ENCODE measurements around the gene DOCK2. TPM values are rescaled to one million over a fixed set of nuclear protein-coding genes. Genes with fewer than 3 reads are reported as not detected.
A peak's percentile ranks its signal among the peaks of the same experiment; 100 is the strongest.

Gene DOCK2
- total RNA-seq, 1 experiment from 2014 or later = 0.26 TPM

DNA sequence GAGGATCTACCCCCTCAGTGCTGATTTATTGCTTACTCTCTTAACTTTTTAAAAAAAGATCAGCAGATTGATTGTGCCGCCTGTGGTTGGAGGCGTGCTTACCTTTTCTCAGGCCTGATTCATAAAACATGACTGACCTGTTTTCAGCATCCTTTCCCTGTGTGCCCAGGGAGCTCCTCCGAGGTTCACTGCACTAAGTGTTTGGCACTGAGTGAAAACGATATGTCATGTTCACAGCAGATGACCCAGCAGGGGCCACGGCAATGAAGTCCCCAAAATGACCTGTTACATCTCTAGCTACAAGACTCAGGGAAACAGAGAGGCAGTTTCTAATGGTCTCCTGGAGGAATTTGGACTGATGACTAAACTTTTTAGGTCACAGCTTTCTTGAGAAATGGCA is 273.3 kb downstream of the DOCK2 start:
- no peak overlapping the region for H3K4me3 ChIP-seq (ENCODE audit: low read length)
- no TSS peak for BruUV-seq (replicated peaks)
- H3K9ac ChIP-seq (ENCODE audit: low read length) = no peak overlapping the region
- H4K20me1 ChIP-seq (ENCODE audit: low read length) = no peaks in the 10 kb centered on the region
- H3F3A ChIP-seq (ENCODE audit: low read length, unreplicated experiment) = no peaks in the 10 kb centered on the region
- CTCF ChIA-PET = no interaction called here
- DNase-seq (peak; percentile 12), ATAC-seq (no peak)
- no peak overlapping the region for H3K27ac ChIP-seq (ENCODE audit: low read length)
- intact Hi-C loops (cut with micrococcal nuclease) = loop anchor here (5.0 to 10.0 kb wide), 2 partner anchors 164 to 208 kb away; no protein-coding TSS in a partner anchor
- H3K79me2 ChIP-seq (ENCODE audit: low read length) = no peaks in the 10 kb centered on the region
- H3K9me2 ChIP-seq (replicated peaks; ENCODE audit: low read length) = no peaks in the 10 kb centered on the region
- H3K36me3 ChIP-seq (ENCODE audit: low read depth, low read length) = no peaks in the 10 kb centered on the region
- H3K27me3 ChIP-seq (ENCODE audit: low read length) = no peaks in the 10 kb centered on the region
- H3K9me3 ChIP-seq (ENCODE audit: low read length) = no peaks in the 10 kb centered on the region
- H3K4me1 ChIP-seq (ENCODE audit: insufficient read depth, low read length) = no peaks in the 10 kb centered on the region
- no peak overlapping the region for H3K4me2 ChIP-seq (ENCODE audit: low read length)
- TF ChIP-seq CTCF (conservative IDR thresholded peaks at IDR 0.05; ENCODE audit: low read depth, low read length) = no peak
- TF ChIP-seq EZH2phosphoT487 (IDR thresholded peaks at IDR 0.05; ENCODE audit: borderline replicate concordance, low read length) = no peak
- no peak for TF ChIP-seq EZH2 (IDR thresholded peaks at IDR 0.05; ENCODE audit: low read length, unreplicated experiment)
- H2AFZ ChIP-seq (ENCODE audit: low read length) = no peak overlapping the region
- POLR2A ChIA-PET (ENCODE audit: unreplicated experiment) = no interaction called here

DNA sequence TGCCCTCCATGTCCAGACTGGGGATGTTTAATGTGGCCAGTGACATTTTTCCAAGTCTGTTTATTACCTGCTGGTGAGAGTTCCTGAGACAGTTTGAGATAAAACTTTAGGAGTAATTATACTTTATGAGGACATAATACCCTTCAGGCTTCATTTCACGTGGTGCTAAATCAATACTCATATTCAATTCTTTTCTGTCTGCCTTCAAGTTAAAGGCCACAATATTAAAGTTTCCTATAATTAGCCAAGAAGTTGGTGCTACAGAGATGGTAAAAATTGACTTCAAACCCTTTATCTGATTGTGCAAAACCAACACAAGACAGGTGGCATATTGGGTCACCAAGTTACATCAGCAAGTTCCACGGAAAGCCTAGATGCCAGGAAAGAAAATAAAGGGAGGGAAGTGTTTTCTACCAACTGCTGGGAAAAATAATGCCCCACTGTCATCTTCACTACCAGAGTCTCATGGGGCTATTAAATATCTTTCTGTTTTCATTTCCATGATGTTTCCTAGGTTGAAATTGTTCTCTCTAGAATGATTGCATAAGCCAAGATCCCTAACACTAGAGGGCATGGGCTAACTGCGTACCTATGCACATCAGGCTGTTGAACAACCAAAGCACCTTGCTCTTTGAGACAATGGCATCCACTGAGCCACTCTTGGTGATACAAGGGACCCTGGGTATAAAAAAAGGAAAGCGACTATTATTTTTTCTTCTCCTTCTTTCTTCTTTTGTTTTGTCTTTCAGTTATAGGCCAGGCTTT is 274.6 kb downstream of the DOCK2 start:
- Histone ChIP-seq H3K4me2 (ENCODE audit: low read length) (no peak overlapping the region), H3K27me3 (ENCODE audit: low read length) (no peaks in the 10 kb centered on the region), H3F3A (ENCODE audit: low read length, unreplicated experiment) (no peaks in the 10 kb centered on the region), H3K79me2 (ENCODE audit: low read length) (no peaks in the 10 kb centered on the region), H3K36me3 (ENCODE audit: low read depth, low read length) (no peaks in the 10 kb centered on the region), H3K9ac (ENCODE audit: low read length) (no peak overlapping the region), H2AFZ (ENCODE audit: low read length) (no peak overlapping the region), H3K27ac (ENCODE audit: low read length) (no peak overlapping the region), H4K20me1 (ENCODE audit: low read length) (no peaks in the 10 kb centered on the region), H3K9me2 (replicated peaks; ENCODE audit: low read length) (no peaks in the 10 kb centered on the region), H3K4me3 (ENCODE audit: low read length) (no peak overlapping the region), H3K9me3 (ENCODE audit: low read length) (no peaks in the 10 kb centered on the region), H3K4me1 (ENCODE audit: insufficient read depth, low read length) (peaks cover under 1% of the 10 kb centered on the region; the same call in 1 of the 2 replicates)
- TF ChIP-seq CTCF (conservative IDR thresholded peaks at IDR 0.05; ENCODE audit: low read depth, low read length) (peak; percentile 40), EZH2 (IDR thresholded peaks at IDR 0.05; ENCODE audit: low read length, unreplicated experiment) (no peak)
- DNase-seq (peak; percentile 26), ATAC-seq (peak; percentile 61)
- ChIA-PET POLR2A (ENCODE audit: unreplicated experiment) (no interaction called here), CTCF (no interaction called here)
- intact Hi-C loops (cut with micrococcal nuclease) = loop anchor here (1.0 to 10.0 kb wide), 3 partner anchors 69 to 209 kb away; partner anchors contain the start of gene INSYN2B
- BruUV-seq (replicated peaks) = no TSS peak

- BruUV-seq (replicated peaks) = no TSS peak
- DNase-seq (no peak), ATAC-seq (no peak)
- Histone ChIP-seq H3K9ac (ENCODE audit: low read length) (no peak overlapping the region), H3K36me3 (ENCODE audit: low read depth, low read length) (no peaks in the 10 kb centered on the region), H4K20me1 (ENCODE audit: low read length) (no peaks in the 10 kb centered on the region), H3K9me2 (replicated peaks; ENCODE audit: low read length) (no peaks in the 10 kb centered on the region), H3K4me1 (ENCODE audit: insufficient read depth, low read length) (peaks cover 4% of the 10 kb centered on the region; the same call in 1 of the 2 replicates), H3K27ac (ENCODE audit: low read length) (no peak overlapping the region), H3F3A (ENCODE audit: low read length, unreplicated experiment) (no peaks in the 10 kb centered on the region), H3K9me3 (ENCODE audit: low read length) (no peaks in the 10 kb centered on the region), H3K79me2 (ENCODE audit: low read length) (no peaks in the 10 kb centered on the region), H2AFZ (ENCODE audit: low read length) (no peak overlapping the region), H3K4me2 (ENCODE audit: low read length) (no peak overlapping the region), H3K27me3 (ENCODE audit: low read length) (no peaks in the 10 kb centered on the region), H3K4me3 (ENCODE audit: low read length) (no peak overlapping the region)
- ChIA-PET CTCF (no interaction called here), POLR2A (ENCODE audit: unreplicated experiment) (no interaction called here)
- intact Hi-C loops (cut with micrococcal nuclease) = loop anchor here (5.0 to 10.0 kb wide), 2 partner anchors 161 to 211 kb away; no protein-coding TSS in a partner anchor
- no peak for TF ChIP-seq EZH2 (IDR thresholded peaks at IDR 0.05; ENCODE audit: low read length, unreplicated experiment)
- no peak for TF ChIP-seq CTCF (conservative IDR thresholded peaks at IDR 0.05; ENCODE audit: low read depth, low read length)
- no peak for TF ChIP-seq EZH2phosphoT487 (IDR thresholded peaks at IDR 0.05; ENCODE audit: borderline replicate concordance, low read length)
Measured at GRCh38 chr5:169913479-169913878, 276.4 kb downstream of the DOCK2 start.

Measured in PC-3 (cell line).